Measurements from ENCODE around the gene MAP3K13.
"Not testable (repeated sequence)": the region's sequence is repeated elsewhere in the genome, so short reads cannot be mapped to it uniquely, and the experiment has no call there.

MAP3K13 gene

DNA sequence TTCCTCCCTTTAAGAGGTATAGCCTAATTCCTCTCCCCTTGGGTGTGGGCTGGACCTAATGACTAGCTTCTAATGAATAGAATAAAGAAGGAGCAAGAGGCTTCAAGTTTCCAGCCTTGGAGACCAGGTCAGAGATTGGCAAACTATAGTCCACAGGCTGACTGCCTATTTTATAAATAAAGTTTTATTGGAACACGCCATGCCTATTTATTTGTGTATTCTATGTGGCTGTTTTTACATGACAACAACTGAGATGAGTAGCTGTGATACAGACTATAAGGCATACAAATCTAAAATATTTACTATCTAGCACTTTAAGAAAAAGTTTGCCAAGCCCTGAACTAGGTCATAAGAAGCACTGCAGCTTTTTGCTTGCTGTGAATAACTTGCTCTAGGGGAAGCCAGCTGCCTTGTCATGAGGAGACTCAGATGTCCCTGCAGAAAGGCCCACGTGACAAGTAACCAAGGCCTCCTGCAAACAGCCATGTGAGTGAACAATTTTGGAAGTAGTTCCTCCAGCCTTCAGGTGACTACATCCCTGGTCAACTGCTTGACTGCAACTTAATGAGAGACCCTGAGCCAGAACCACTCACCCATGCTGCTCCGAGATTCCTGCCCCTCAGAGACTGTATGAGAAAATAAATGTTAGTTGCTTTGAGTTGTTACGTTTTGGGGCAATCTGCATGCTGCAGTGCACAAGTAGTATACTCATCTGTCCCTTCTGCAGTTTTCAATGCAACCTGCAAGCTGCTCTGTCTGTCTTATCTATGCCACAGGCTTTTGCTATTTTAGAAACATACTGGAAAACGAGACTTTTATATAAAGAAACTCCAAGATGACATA, 21.1 kb upstream of the MAP3K13 start:
- no peak for DNase-seq

GRCh38 chr3:185342459-185343174, 20.3 kb upstream of the MAP3K13 start:
- no peak for DNase-seq

GRCh38 chr3:185347399-185347798, 15.5 kb upstream of the MAP3K13 start:
- no peak for DNase-seq

DNA sequence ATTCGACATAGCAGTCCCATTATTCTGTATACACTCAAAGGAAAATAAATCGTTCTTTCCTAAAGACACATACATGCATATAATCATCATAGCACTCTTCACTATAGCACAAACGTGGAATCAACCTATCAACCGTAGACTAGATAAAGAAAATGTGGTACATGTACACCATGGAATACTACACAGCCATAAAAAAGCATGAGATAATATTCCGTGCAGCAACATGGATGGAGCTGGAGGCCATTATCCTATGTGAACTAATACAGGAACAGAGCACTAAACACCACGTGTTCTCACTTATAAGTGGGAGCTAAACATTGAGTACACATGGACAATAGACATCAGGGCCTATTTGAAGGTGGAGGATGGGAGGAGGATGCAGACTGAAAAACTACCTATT, 12.1 kb upstream of the MAP3K13 start:
- no peak for DNase-seq

DNA sequence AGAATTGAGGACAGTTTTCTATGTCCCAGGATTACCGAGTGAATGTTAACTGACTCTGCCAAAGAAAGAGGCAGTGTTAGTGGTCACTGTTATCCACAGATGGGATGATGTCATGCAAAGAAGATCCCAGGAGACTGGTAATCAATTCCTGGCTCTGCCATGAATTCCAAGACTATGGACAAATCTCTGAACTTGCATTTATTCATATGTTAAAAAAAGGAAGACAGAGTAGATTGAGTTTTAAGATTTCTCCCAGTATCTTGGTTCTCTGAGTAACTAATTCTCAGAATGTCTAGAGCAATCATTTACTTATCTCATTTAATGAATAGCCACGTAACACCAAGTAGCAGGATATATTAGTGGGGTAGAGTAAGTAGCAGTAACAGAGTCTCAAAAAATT, 11.5 kb upstream of the MAP3K13 start:
- DNase-seq: no peak

DNA sequence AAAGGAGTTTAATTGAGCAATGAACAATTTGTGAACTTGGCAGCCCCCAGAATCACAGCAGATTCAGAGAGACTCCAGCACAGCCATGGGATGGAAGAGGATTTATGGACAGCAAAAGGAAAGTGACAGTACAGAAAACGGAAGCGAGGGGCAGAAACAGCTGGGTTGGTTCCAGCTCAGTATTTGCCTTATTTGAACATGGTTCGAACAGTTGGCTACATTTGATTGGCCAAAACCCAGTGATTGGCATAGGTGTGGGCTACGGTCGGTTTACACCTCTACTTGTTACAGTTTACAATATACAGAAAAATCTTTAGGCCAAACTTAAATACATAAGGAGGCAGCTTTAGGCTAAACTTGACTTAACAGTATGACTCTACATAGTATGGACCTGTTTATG, 9.7 kb upstream of the MAP3K13 start:
- DNase-seq: no peak

DNA sequence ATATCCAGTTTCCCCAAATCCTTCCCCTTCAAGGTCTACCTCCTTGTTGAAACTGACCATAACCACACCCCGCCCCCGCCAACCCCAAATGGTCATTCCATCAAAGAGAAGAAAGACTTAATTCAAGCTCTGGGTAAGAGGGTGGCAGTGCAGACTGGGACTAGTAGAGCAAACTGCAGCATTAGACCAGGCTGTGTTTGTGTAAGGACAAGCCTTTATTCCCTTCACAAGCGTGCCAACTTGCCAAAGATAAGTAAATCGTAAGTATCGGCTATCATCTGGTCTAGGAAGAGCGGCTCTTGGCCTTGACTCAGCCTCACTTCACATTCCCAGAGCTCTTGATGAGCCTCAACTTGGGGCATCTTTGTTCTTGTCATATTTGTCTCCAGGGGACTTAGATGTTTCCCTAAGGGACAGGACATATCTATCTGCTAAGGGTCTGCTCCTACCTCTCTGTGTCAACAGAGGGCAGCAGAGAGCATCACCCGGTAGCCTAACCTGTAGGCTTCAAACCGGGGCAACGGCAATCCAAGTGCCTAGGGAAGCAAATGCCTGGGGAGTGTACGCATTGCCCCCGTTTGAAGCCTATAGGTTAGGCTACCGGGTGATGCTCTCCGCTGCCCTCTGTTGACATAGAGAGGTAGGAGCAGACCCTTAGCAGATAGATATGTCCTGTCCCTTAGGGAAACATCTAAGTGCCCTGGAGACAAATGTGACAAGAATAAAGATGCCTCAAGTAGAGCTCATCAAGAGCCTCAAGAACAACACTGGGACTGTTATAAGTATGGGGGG, 8.9 kb upstream of the MAP3K13 start:
- DNase-seq: peak; percentile 60

- DNase-seq: no peak
These were observed 6.4 kb upstream of the MAP3K13 start for GRCh38 chr3:185356499-185356898.

DNA sequence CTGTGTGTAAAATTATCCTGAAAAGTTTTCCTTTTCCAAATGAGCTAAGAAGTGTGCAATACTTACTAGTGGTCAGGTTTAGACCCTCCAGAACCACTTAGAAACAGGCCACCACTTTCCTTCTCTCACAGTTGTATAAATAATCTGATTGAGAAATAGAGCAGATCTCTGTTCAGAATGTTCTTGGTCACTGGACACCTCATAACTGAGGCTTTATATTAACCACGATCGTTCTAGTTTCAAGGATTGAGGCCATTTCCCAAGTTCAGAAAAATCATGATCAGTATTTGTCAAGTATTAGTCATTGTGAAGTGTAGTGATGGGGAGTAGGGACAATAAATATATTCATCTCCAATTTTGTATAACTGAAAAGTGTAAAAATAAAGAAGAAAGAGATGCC, 1.0 kb upstream of the MAP3K13 start:
- DNase-seq: no peak

- DNase-seq: no peak
These were observed 797 bp downstream of the MAP3K13 start for GRCh38 chr3:185363662-185364203.

DNA sequence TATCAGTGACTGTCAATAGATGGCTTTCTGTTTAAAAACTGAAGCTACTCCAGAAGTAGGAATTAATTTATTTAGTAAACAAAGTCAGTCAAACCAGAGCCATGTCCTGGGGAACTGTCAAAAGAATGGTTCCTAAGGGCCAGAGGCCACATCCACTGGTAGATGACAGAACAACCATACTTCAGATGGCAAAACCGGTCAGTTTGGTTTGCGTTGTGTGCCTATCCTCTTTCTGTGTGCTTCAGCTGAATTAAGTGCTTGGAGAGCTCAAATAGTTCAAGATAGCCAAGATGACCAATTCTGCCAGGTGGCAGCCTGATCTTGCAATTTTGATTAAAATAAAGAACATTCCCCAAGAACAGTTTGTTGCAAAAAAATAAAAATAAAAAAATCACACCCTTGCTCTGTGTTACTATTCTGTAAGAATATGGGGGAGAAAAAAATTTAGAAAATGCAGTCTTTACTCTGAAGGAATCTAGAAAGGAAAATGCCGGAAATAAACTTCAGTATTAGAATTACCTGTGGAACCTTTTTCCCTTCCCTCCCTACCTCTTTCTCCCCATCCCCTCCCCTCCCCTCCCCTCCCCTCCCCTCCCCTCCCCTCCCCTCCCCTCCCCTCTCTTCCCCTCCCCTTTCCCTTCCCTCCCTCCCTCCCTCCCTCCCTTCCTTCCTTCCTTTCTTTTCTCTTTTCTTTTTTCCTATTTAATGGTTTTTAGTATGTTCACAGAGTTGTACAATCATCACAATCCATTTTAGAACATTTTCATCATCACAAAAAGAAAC, 2.5 kb downstream of the MAP3K13 start:
- DNase-seq: no peak

GRCh38 chr3:185366074-185366335, 3.1 kb downstream of the MAP3K13 start:
- DNase-seq: no peak

- DNase-seq: no peak
These were observed 4.0 kb downstream of the MAP3K13 start for GRCh38 chr3:185366913-185367312.

- DNase-seq: not testable (repeated sequence)
These were observed 7.4 kb downstream of the MAP3K13 start for GRCh38 chr3:185370349-185370748.

- DNase-seq: no peak
These were observed 8.6 kb downstream of the MAP3K13 start for GRCh38 chr3:185371306-185372074.

- DNase-seq: no peak
These were observed 18.6 kb downstream of the MAP3K13 start for GRCh38 chr3:185381320-185382058.

- no peak for DNase-seq
These were observed 19.2 kb downstream of the MAP3K13 start for GRCh38 chr3:185382154-185382553.

- DNase-seq: not testable (repeated sequence)
These were observed 23.6 kb downstream of the MAP3K13 start for GRCh38 chr3:185386515-185386914.

GRCh38 chr3:185387646-185388045, 24.7 kb downstream of the MAP3K13 start:
- no peak for DNase-seq

GRCh38 chr3:185393055-185393454, 30.1 kb downstream of the MAP3K13 start:
- no peak for DNase-seq

DNA sequence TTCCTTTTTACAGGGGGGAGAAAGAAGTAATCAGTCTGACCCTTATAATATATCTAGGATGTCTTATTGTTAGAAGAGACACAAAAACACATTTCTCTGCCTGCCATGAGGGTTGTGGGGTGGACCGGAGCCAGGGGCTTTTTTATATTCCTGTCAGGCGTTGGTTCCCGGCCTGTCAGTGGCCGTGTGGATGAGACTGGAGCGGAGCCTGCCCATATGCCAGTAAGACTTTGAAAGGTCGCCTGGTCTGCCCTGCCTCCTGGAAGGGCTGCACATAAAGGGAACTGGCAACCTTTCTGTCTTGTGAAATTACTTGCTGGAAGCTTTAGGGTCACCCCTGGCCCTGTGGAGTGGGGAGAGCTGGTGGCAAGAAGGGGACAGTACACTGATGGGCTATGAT, 34.7 kb downstream of the MAP3K13 start:
- DNase-seq: no peak

Data from activated naive CD4-positive, alpha-beta T cell treated with Interleukin-2 at 50 U/mL for 16 hours (primary cell).